SU-DHL-6 (cell line): ENCODE measurements around the gene CROT.

Experiments used
- H2AFZ ChIP-seq: fragments of 200-600 bp; sonication (generic); 2 replicates; pipeline ENCODE4 v1.6.1; 2014; ENCODE audit warnings: low read depth, mild to moderate bottlenecking, moderate library complexity, mixed read lengths, antibody characterized with exemption, low read length; ENCODE audit not compliant: severe bottlenecking
- H3F3A ChIP-seq: fragments of 200-600 bp; shearing (Covaris generic); 2 replicates; pipeline ENCODE4 v1.6.0; 2016; ENCODE audit warnings: antibody characterized with exemption, mild to moderate bottlenecking; ENCODE audit not compliant: insufficient read depth
- H3K27ac ChIP-seq: fragments of 200-600 bp; sonication (generic); 2 replicates; pipeline ENCODE4 v1.5.1; 2016; ENCODE audit warnings: low read depth, mild to moderate bottlenecking, low read length, moderate library complexity, mixed read lengths
- H3K27me3 ChIP-seq: fragments of 200-600 bp; sonication (generic), shearing (Covaris generic); 2 replicates; pipeline ENCODE4 v1.6.0; 2014; ENCODE audit warnings: mild to moderate bottlenecking, low read length
- H3K36me3 ChIP-seq: fragments of 200-600 bp; sonication (generic); 2 replicates; pipeline ENCODE4 v1.6.1; 2014; ENCODE audit warnings: mild to moderate bottlenecking, low read length, mixed read lengths
- H3K4me2 ChIP-seq: fragments of 300-600, 200-600 bp; shearing (Covaris generic), sonication (generic); 2 replicates; pipeline ENCODE4 v1.6.0; 2014; ENCODE audit warnings: low read length, low read depth, mild to moderate bottlenecking; ENCODE audit not compliant: poor library complexity, severe bottlenecking
- H3K4me3 ChIP-seq: fragments of 200-600 bp; sonication (generic); 2 replicates; pipeline ENCODE4 v1.5.1; 2014; ENCODE audit warnings: antibody characterized with exemption, low read length, mild to moderate bottlenecking, mixed read lengths; ENCODE audit not compliant: insufficient read depth, poor library complexity, severe bottlenecking
- H3K79me2 ChIP-seq: fragments of 200-600 bp; sonication (generic); 2 replicates; pipeline ENCODE4 v1.6.1; 2014; ENCODE audit warnings: mild to moderate bottlenecking, low read length, moderate library complexity; ENCODE audit not compliant: insufficient read depth
- H3K9ac ChIP-seq: fragments of 200-600 bp; sonication (generic); 2 replicates; pipeline ENCODE4 v1.7.0; 2014; ENCODE audit warnings: mild to moderate bottlenecking, low read length
- H3K9me2 ChIP-seq: fragments of 200-600 bp; sonication (generic); replicated peaks from 2 replicates; pipeline ENCODE4 v1.6.1; 2014; ENCODE audit warnings: low read length; ENCODE audit not compliant: insufficient read depth
- H3K9me3 ChIP-seq: fragments of 200-600 bp; sonication (generic); 2 replicates; pipeline ENCODE4 v1.6.1; 2014; ENCODE audit warnings: low read length, mixed read lengths; ENCODE audit not compliant: insufficient read depth
- H4K20me1 ChIP-seq: fragments of 200-600 bp; sonication (generic); 2 replicates; pipeline ENCODE4 v1.6.1; 2014; ENCODE audit warnings: low read depth, mild to moderate bottlenecking, antibody characterized with exemption, low read length, moderate library complexity, mixed read lengths
- EZH2phosphoT487 ChIP-seq: fragments of 200-600 bp; sonication (generic), shearing (Covaris generic); conservative IDR thresholded peaks from 2 replicates; pipeline ENCODE4 v1.6.1; 2018; ENCODE audit warnings: mild to moderate bottlenecking, antibody characterized with exemption, low read length, moderate library complexity, mixed read lengths
- TF ChIP-seq, protein P1 (sequence below): fragments of 200-600 bp; sonication (generic); IDR thresholded peaks from one replicate; pipeline ENCODE4 v1.5.1; 2017; ENCODE audit warnings: antibody characterized with exemption, mild to moderate bottlenecking, low read length, moderate library complexity; ENCODE audit not compliant: insufficient read depth, poor library complexity, severe bottlenecking

CROT gene

DNA sequence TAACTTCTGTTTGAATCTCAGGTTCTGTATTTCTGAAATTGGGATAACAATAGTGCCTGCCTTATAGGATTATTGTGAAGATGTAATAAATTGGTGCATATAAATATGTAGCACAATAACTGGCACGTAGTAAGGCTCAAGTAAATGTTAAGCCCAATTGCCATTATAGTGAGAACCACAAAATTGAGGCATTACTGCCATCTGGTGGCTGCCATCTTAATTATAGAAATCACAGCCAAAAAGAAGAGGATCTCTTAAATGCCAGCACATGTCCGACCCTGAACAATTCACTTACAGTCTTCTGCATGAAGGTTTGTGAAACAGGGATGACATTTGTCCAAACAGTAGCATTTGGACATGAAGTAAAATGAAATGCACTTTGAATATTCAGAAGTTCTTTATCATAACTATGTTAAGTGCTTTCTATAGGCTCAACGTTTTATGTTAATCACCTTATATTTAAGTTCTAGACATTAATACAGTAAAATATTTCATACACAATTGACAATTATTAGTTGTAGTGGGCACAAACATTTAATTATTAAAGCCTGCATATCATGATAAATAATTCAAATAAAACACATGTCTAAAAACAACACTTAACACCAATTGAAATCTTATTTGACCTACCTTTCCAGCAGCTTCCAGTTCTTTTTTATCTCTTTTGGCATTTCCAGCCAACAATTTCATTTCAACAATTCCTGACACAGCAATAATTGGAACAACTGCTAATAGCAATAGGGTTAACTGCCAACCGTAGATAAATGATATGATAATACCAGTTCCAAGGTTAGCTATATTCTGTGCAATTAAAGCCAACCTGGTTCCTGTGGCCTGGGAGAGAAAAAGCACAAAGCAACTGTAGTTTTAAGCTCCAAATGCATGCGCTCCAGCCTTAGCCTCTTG is 71.5 kb downstream of the CROT start:
- no peak overlapping the region for H3K4me3 ChIP-seq
- H3K4me2 ChIP-seq: no peak overlapping the region
- no peak overlapping the region for H2AFZ ChIP-seq
- H3K36me3 ChIP-seq: no peaks in the 10 kb centered on the region
- no peak overlapping the region for H3K9ac ChIP-seq
- no peaks in the 10 kb centered on the region for H3K79me2 ChIP-seq
- no peak overlapping the region for H3K27ac ChIP-seq
- H3F3A ChIP-seq: no peaks in the 10 kb centered on the region
- H4K20me1 ChIP-seq: no peaks in the 10 kb centered on the region
- no peaks in the 10 kb centered on the region for H3K27me3 ChIP-seq
- no peaks in the 10 kb centered on the region for H3K9me3 ChIP-seq
- TF ChIP-seq, protein P1, sequence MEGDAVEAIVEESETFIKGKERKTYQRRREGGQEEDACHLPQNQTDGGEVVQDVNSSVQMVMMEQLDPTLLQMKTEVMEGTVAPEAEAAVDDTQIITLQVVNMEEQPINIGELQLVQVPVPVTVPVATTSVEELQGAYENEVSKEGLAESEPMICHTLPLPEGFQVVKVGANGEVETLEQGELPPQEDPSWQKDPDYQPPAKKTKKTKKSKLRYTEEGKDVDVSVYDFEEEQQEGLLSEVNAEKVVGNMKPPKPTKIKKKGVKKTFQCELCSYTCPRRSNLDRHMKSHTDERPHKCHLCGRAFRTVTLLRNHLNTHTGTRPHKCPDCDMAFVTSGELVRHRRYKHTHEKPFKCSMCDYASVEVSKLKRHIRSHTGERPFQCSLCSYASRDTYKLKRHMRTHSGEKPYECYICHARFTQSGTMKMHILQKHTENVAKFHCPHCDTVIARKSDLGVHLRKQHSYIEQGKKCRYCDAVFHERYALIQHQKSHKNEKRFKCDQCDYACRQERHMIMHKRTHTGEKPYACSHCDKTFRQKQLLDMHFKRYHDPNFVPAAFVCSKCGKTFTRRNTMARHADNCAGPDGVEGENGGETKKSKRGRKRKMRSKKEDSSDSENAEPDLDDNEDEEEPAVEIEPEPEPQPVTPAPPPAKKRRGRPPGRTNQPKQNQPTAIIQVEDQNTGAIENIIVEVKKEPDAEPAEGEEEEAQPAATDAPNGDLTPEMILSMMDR: peak; percentile 79
- no peak for TF ChIP-seq EZH2phosphoT487
- no peaks in the 10 kb centered on the region for H3K9me2 ChIP-seq

DNA sequence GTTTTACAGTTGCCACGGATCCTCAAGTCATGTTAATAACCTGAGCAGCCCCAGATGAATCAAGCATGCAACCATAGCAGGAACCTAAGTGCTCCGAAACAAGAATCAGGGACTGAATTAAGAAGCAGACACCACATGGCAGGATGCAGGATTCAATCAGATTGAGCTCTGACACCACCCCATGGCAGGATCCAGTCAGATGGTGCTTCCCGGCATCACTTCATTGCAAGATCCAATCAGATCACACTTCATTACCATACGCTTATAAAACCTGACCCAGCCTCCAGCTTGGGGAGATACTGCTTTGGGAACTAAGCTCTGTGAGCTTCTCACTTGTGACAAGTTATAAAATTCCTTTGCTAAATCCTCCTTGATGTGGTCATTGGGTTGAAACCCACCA is 74.7 kb downstream of the CROT start:
- Histone ChIP-seq H3K27me3 (no peaks in the 10 kb centered on the region), H3K36me3 (no peaks in the 10 kb centered on the region), H3K9ac (no peak overlapping the region), H3K4me2 (no peak overlapping the region), H3K79me2 (no peaks in the 10 kb centered on the region), H3K9me2 (no peaks in the 10 kb centered on the region), H3F3A (no peaks in the 10 kb centered on the region), H3K4me3 (no peak overlapping the region), H3K27ac (no peak overlapping the region), H2AFZ (no peak overlapping the region), H3K9me3 (no peaks in the 10 kb centered on the region), H4K20me1 (no peaks in the 10 kb centered on the region)
- TF ChIP-seq, protein P1: no peak
- TF ChIP-seq EZH2phosphoT487: no peak

DNA sequence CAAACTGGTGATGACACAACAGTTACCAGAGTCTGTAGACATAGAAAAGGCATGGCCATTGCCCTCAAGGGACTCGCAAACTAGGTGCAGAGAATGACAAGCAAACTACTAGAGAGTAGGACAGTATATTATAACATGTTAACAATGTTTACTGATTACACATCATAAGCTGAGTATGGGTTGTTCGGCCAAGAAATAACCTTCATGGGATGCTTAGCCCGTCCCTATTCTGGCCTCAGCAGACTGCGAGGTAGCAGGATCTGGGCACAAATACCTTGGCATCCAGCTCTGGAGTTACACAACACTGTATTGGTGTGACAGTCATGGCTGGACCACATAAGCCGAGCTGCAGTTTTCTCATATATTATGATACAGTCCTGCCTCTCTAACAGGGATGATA is 78.6 kb downstream of the CROT start:
- Histone ChIP-seq H3F3A (no peaks in the 10 kb centered on the region), H3K9me2 (no peaks in the 10 kb centered on the region), H3K27me3 (no peaks in the 10 kb centered on the region), H3K79me2 (no peaks in the 10 kb centered on the region), H4K20me1 (no peaks in the 10 kb centered on the region), H3K9ac (no peak overlapping the region), H3K9me3 (no peaks in the 10 kb centered on the region), H3K27ac (no peak overlapping the region), H3K4me3 (no peak overlapping the region), H3K4me2 (no peak overlapping the region), H2AFZ (no peak overlapping the region), H3K36me3 (no peaks in the 10 kb centered on the region)
- TF ChIP-seq EZH2phosphoT487: no peak
- TF ChIP-seq, protein P1: no peak
